ENCODE results near the gene LITAF.

- no peak for TF ChIP-seq BHLHE40 (IDR thresholded peaks at IDR 0.05; ENCODE audit: borderline replicate concordance)
- TF ChIP-seq ELF4 (IDR thresholded peaks at IDR 0.05), result no peak
- TF ChIP-seq SP1 (IDR thresholded peaks at IDR 0.05), result no peak
- TF ChIP-seq NFRKB (IDR thresholded peaks at IDR 0.05), result no peak
- TF ChIP-seq ARNT (IDR thresholded peaks at IDR 0.05), result no peak
- no peak for TF ChIP-seq FOXA1 (IDR thresholded peaks at IDR 0.05)
- TF ChIP-seq, protein P1, sequence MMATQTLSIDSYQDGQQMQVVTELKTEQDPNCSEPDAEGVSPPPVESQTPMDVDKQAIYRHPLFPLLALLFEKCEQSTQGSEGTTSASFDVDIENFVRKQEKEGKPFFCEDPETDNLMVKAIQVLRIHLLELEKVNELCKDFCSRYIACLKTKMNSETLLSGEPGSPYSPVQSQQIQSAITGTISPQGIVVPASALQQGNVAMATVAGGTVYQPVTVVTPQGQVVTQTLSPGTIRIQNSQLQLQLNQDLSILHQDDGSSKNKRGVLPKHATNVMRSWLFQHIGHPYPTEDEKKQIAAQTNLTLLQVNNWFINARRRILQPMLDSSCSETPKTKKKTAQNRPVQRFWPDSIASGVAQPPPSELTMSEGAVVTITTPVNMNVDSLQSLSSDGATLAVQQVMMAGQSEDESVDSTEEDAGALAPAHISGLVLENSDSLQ (IDR thresholded peaks at IDR 0.05), result no peak
- TF ChIP-seq L3MBTL2 (conservative IDR thresholded peaks at IDR 0.05), result no peak
- no peak for TF ChIP-seq SUZ12 (IDR thresholded peaks at IDR 0.05)
- TF ChIP-seq FOXK2 (IDR thresholded peaks at IDR 0.05), result no peak
- no peak for TF ChIP-seq HDGF (IDR thresholded peaks at IDR 0.05; ENCODE audit: borderline replicate concordance)
- TF ChIP-seq TARDBP (IDR thresholded peaks at IDR 0.05), result no peak
- TF ChIP-seq FOXM1 (IDR thresholded peaks at IDR 0.05; ENCODE audit: borderline replicate concordance), result no peak
Measured at GRCh38 chr16:11534262-11534661, 52.5 kb downstream of the LITAF start.

Data from HEK293T (cell line).